Mucosa of rectum (tissue), 2 donors: Measurements from ENCODE around the gene EEIG1.

Experiments used
- H3K27ac ChIP-seq, 2 donors: one replicate each; pipeline ENCODE4 v1.7.0; 2013; ENCODE audit warnings: inconsistent platforms in 2 of 2, low read depth in 2 of 2, low read length in 2 of 2
- H3K27me3 ChIP-seq, 2 donors: one replicate each; pipeline ENCODE4 v1.7.0; 2013; ENCODE audit warnings: low read length in 2 of 2; ENCODE audit not compliant: control insufficient read depth in 2 of 2, insufficient read depth in 2 of 2
- H3K36me3 ChIP-seq, 2 donors: one replicate each; pipeline ENCODE4 v1.7.0; 2013; ENCODE audit warnings: low read length in 2 of 2; ENCODE audit not compliant: control insufficient read depth in 2 of 2, insufficient read depth in 2 of 2
- H3K4me1 ChIP-seq, 2 donors: one replicate each; pipeline ENCODE4 v1.7.0; 2013; ENCODE audit warnings: low read length in 2 of 2, mild to moderate bottlenecking in 1 of 2; ENCODE audit not compliant: control insufficient read depth in 2 of 2, insufficient read depth in 2 of 2
- H3K4me3 ChIP-seq, 2 donors: one replicate each; pipeline ENCODE4 v1.7.0; 2013; ENCODE audit warnings: low read length in 2 of 2
- H3K9ac ChIP-seq, 2 donors: one replicate each; pipeline ENCODE4 v1.7.0; 2013; ENCODE audit warnings: low read length in 2 of 2, low read depth in 1 of 2, mild to moderate bottlenecking in 1 of 2
- H3K9me3 ChIP-seq, 2 donors: one replicate each; pipeline ENCODE4 v1.7.0; 2013; ENCODE audit warnings: low read length in 2 of 2; ENCODE audit not compliant: control insufficient read depth in 2 of 2
- donor health status: healthy.
- donor health status: Normal muscosa, but diverticular disease.

Gene EEIG1

DNA sequence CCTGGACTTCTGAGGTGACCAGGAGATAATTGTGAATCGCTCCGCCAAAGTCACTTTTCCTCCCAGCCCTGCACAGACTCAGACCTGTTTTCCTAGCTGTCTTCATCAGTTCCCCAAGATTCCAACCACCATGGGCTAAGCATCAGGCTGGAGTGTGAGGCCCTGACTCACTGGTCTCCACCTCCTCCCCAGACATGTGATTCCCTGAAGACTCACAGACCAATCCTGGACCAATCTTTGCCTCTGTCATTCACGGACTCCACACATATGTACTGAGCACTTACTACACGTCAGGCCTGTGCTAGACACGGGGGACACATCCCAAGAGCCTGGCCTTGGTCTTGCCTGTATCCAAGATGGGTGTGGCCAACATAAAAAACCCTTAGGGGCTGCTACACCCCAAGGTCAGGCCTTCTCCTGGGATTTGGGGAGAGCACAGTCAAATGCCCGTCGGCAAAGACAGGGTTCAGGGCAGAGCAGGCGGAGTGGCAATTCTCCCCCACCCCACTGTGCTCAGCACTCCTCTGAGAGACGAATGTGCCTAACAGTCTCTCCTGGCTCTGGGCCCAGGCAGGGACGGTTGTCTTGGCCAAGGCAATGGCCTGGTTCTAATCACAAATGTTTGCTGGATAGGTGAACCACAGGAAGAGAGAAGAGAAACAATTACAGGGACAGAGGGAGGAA is 11.9 kb downstream of the EEIG1 start:
- H3K9me3 ChIP-seq: no peaks in the 10 kb centered on the region
- peaks cover 0 to 4% of the 10 kb centered on the region in 2 donors for H3K36me3 ChIP-seq
- peaks cover 88 to 94% of the 10 kb centered on the region in 2 donors for H3K4me1 ChIP-seq
- H3K9ac ChIP-seq: peak overlapping the region; percentile 30 to 32
- peak overlapping the region; percentile 84 to 95 for H3K27ac ChIP-seq
- peak overlapping the region in 1 of 2 donors; percentile 5 for H3K4me3 ChIP-seq
- H3K27me3 ChIP-seq: no peaks in the 10 kb centered on the region

DNA sequence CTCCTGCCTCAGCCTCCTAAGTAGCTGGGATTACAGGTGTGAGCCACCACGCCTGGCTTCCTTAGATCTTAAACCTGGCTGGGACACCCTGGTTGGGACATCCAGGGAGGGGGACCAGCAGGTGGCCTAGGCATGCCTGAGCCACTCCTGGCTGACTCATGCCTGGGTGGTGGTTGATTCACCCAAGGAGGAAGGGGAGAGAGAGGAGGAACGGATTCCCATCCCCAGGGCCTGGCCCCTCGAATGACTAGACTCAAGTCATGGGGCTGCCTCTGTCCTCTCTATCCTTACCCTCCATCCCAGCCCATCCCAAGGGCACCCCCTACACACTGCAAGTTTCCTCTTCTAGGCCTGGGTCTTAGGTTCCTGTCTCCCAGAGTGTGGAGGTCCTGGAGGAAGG is 12.7 kb downstream of the EEIG1 start:
- Histone ChIP-seq H3K36me3 (peaks cover 0 to 4% of the 10 kb centered on the region in 2 donors), H3K27me3 (no peaks in the 10 kb centered on the region), H3K27ac (peak overlapping the region; percentile 95 to 96), H3K4me1 (peaks cover 88 to 94% of the 10 kb centered on the region in 2 donors), H3K9ac (peak overlapping the region in 1 of 2 donors; percentile 39), H3K9me3 (no peaks in the 10 kb centered on the region), H3K4me3 (no peak overlapping the region)

DNA sequence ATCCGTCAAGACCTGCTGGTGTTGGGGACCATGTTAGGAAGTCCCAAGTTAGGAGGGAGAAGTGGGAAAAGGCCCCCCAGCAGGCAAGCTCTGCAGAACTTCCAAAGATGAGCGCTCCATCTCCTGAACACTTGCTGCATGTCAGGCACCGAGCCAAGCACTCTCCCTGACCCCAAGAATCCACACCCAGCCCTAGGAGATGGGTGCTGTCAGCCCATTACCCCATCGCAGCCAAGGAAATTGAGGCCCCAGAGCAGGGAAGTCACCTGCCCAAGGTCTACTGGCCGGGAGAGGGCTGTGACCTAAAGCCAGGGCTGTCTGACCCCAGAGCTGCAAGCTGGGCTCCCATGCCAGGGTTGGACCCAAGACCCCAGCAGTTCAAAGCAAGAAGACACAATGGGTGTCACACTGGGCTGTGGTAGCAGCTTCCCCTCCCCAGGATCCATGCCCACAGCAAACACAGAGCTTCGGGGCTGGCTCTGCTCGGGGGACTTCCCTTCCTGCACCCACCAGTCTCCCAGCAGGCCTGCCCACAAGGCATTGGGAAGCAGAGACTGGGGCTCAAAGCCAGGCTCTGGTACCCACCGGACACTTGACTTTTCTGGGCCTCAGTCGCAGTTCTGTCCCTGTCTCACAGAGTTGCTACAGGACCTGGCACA is 13.5 kb downstream of the EEIG1 start:
- Histone ChIP-seq H3K9me3 (no peaks in the 10 kb centered on the region), H3K4me1 (peaks cover 85 to 88% of the 10 kb centered on the region in 2 donors), H3K4me3 (no peak overlapping the region), H3K27me3 (no peaks in the 10 kb centered on the region), H3K27ac (peak overlapping the region; percentile 95 to 96), H3K36me3 (peaks cover 0 to 4% of the 10 kb centered on the region in 2 donors), H3K9ac (peak overlapping the region in 1 of 2 donors; percentile 39)

DNA sequence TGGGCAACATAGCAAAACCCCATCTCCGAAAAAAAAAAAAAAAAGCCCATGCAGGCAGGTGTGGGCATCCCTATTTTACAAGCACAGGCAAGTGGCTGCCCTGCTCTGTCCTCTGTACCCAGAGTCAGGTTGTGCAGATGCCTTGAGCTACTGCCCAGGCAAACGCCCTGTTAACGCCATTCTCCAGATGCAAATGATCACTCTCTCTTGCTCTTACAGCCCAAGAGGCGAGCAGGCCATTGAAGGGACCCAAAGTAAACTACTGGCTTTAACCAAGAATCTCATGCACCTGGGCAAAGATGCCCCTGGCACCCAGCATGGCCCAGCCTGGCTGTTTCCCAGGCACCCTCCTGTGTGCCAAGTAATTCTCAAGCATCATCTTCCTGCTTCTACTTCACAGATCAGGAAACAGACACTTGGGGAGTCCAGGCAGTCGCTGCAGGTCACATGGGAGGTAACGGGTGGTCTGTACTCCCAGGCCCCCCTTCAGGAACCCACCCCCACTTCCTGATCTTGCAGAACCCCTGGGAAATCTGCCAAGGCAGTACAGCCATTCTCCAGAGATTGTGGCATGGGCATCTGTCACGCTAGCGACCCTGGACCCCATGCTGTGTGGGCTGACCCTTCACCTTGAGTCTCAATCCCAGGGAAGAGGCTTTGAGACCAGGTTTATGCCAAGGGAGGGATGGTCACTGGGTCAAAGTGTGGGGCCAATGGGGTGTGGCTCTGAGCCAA is 14.2 kb downstream of the EEIG1 start:
- no peaks in the 10 kb centered on the region for H3K9me3 ChIP-seq
- no peaks in the 10 kb centered on the region for H3K27me3 ChIP-seq
- no peak overlapping the region for H3K4me3 ChIP-seq
- peak overlapping the region; percentile 95 to 96 for H3K27ac ChIP-seq
- peak overlapping the region; percentile 5 to 67 for H3K9ac ChIP-seq
- H3K4me1 ChIP-seq: peaks cover 79 to 81% of the 10 kb centered on the region in 2 donors
- peaks cover 0 to 4% of the 10 kb centered on the region in 2 donors for H3K36me3 ChIP-seq

DNA sequence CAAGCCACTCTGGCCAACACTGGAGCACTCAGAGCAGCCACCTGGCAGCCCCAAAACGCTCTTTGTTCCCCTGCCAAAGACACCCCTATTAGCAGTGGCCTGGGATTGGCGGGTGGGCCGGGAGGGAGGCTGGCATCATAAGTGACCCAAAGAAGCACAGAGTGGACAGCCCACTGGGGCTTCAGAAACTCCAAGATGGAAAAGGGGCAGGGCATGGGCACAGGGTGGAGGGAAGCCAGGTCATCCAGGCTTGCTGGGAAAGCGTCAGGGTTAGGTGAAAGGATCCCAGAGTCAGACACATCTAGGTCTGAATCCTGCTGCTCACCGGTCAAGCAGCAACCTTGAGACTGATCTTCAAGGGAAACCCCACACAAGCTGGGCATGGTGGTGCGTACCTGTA is 14.8 kb downstream of the EEIG1 start:
- peaks cover 75 to 80% of the 10 kb centered on the region in 2 donors for H3K4me1 ChIP-seq
- no peaks in the 10 kb centered on the region for H3K9me3 ChIP-seq
- peaks cover 0 to 4% of the 10 kb centered on the region in 2 donors for H3K36me3 ChIP-seq
- H3K4me3 ChIP-seq: peak overlapping the region; percentile 26 to 38
- no peaks in the 10 kb centered on the region for H3K27me3 ChIP-seq
- peak overlapping the region; percentile 95 to 96 for H3K27ac ChIP-seq
- H3K9ac ChIP-seq: peak overlapping the region; percentile 67 to 70

DNA sequence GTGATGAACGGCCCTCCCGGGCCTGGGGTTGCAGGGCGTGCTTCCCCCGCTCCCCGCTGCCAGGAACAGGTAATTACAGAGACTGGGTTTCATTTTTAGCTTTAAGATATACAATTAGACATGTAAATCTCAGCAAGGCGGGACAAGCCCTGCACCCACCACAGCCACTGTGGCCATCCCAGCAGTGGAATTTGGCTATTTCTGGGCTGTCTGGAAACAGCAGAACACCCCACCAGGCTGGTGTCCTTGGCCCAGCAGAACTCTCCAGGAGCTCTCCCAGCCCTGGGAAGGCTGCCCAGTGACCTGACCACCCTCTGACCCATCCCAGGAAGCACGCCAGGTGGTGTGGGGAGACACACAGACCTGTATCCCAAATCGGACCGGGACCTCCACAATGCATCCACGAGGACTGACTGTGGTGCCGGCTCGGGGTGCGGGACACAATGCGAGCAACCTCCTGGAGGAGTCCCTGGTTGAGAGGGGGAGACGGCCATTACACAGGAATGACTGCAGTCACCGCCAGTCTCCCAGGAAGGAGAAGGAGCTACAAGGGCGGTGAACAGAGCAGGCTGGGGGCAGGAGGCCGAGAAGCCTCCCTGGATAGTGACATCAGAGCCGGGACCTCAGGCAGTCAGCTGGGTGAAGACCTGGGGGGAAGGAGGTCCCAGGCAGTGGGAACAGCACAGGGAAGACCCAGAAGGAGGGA is 17.3 kb downstream of the EEIG1 start:
- Histone ChIP-seq H3K27me3 (no peaks in the 10 kb centered on the region), H3K4me1 (peaks cover 68 to 69% of the 10 kb centered on the region in 2 donors), H3K4me3 (no peak overlapping the region), H3K27ac (peak overlapping the region; percentile 34 to 95), H3K9ac (peak overlapping the region; percentile 32 to 45), H3K36me3 (peaks cover 0 to 4% of the 10 kb centered on the region in 2 donors), H3K9me3 (no peaks in the 10 kb centered on the region)

DNA sequence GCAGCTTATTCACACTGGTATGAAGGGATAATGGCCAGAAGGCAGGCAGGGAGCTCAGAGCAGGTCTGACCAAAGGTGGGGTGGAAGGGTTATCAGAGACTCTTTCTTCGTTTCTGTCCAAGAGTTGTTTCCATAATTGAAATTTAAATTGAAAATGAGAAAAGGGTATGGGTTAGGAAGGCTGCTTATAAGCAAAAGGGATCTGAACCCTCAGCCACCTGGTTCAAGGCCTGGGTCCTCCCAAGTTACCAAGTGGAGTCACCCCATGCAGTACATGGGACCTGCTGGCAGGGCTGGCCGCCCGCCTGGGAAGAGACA is 17.8 kb downstream of the EEIG1 start:
- Histone ChIP-seq H3K9ac (no peak overlapping the region), H3K27me3 (no peaks in the 10 kb centered on the region), H3K9me3 (no peaks in the 10 kb centered on the region), H3K4me3 (no peak overlapping the region), H3K36me3 (peaks cover 0 to 4% of the 10 kb centered on the region in 2 donors), H3K4me1 (peaks cover 63 to 64% of the 10 kb centered on the region in 2 donors), H3K27ac (peak overlapping the region in 1 of 2 donors; percentile 95)

DNA sequence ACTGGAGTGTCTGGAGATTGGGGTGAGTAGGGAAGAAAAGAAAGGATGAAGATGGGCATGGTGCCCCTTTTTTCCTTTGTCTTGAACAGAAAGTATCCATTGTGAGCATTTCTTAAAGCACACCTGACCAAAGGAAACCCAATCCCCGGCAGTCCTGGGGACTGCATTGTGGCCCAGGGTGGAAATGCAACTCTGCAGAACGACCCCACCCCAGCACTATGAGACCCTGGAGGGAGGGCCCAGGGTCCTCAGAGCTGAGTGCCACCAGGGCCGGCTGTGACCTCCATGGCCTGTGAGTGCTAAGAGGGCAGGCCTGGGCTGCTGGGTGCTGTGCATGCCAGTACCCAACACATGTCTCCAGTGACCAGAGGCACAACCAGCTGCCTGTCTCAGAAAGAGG is 18.5 kb downstream of the EEIG1 start:
- no peak overlapping the region for H3K4me3 ChIP-seq
- no peaks in the 10 kb centered on the region for H3K9me3 ChIP-seq
- no peaks in the 10 kb centered on the region for H3K27me3 ChIP-seq
- H3K9ac ChIP-seq: no peak overlapping the region
- peaks cover 0 to 4% of the 10 kb centered on the region in 2 donors for H3K36me3 ChIP-seq
- no peak overlapping the region for H3K27ac ChIP-seq
- peaks cover 57 to 58% of the 10 kb centered on the region in 2 donors for H3K4me1 ChIP-seq

DNA sequence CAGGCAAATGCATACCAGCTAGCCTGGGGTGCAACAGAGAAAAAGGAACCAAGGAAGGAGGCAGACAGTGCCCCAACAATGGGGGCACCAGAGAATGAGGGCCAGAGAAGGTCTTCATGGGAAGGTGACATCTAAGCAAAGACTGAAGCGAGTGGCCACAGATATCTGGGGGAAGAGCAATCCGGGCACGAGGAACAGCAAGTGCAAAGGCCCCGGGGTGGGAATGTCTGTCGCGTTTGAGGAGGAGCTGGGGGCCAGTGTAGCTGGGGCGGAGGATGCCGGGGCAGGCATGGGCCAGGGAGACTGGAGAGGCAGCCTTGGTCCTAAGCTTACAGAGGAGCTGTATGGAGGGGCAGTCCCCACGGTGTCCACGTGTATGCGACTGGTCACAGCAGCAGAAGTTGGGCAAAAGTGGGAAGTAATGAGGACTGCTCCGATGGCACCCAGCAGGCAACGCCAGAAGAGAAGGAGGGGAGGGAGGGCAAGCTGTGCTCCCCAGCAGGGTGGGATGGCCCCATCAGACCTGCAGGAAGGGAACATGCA is 19.1 kb downstream of the EEIG1 start:
- H3K27me3 ChIP-seq: no peaks in the 10 kb centered on the region
- H3K27ac ChIP-seq: peak overlapping the region in 1 of 2 donors; percentile 82
- H3K9me3 ChIP-seq: no peaks in the 10 kb centered on the region
- peaks cover 51 to 52% of the 10 kb centered on the region in 2 donors for H3K4me1 ChIP-seq
- no peak overlapping the region for H3K4me3 ChIP-seq
- no peak overlapping the region for H3K9ac ChIP-seq
- H3K36me3 ChIP-seq: peaks cover 0 to 4% of the 10 kb centered on the region in 2 donors
